Measurements from ENCODE around the gene SLC16A3. TPM values are rescaled to one million over a fixed set of nuclear protein-coding genes. Genes with fewer than 3 reads are reported as not detected.

SLC16A3 gene
- total and polyA plus RNA-seq, 2 donors (not counting 1 experiment from before 2014, with no cell fraction given) = 14.9 to 65.7 TPM

DNA sequence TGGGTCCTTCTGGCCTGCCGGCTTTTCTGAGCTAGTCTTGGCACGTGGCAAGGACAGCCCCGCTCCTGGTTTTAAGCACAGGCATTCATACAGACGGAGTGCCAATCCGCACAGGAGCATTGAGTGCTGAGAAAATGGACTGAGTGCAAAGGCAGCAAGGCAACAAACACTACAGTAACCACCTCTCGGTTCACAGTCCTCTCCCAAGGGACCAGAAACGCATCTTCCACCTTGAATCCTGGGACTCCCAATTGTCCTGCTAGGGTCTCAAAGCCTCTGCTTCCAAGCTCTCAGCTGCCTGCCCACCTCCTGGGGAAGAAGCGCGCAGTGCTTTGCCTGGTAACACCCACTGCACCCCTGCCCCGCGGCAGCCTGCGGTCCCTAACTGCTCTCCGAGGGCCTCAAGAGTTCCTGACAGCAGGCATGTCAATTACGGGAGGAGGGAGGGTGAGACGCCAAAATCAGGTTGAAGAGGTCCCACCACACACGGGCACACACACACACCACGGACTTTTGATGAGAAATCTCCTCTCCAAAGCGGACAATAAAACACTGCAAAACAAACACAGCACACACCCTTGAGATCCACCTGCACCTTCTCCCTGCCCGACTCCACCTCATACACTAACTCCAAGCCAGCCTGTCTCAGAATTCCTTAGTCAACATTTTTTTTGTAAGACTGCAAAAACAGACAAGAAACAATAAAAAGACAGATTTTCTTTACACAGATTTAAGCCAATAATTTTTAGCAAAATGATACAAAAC lies 15.0 kb downstream of the SLC16A3 start:
- Histone ChIP-seq H3K9me3 (ENCODE audit: control extremely low read depth in 1 of 3, control insufficient read depth in 2 of 3, insufficient read depth in 1 of 3, low read length in 2 of 3) (peaks cover 0 to 4% (median 0%) of the 10 kb centered on the region in 3 donors), H3K27ac (ENCODE audit: low read length in 2 of 2) (no peak overlapping the region), H2AFZ (ENCODE audit: insufficient read depth, low read depth, low read length, poor library complexity, severe bottlenecking) (no peak overlapping the region), H3K79me2 (ENCODE audit: control insufficient read depth, insufficient read depth, low read length) (peaks cover 79% of the 10 kb centered on the region), H3K4me1 (ENCODE audit: control insufficient read depth in 2 of 2, insufficient read depth in 2 of 2, low read length in 2 of 2) (peaks cover 5 to 29% of the 10 kb centered on the region in 2 donors), H3K27me3 (replicated peaks in 1 of 4; ENCODE audit: control extremely low read depth in 1 of 4, control insufficient read depth in 3 of 4, insufficient read depth in 4 of 4, low read length in 3 of 4) (no peaks in the 10 kb centered on the region), H3K9ac (ENCODE audit: low read length) (no peak overlapping the region), H4K20me1 (ENCODE audit: control insufficient read depth, insufficient read depth, low read length, poor library complexity, severe bottlenecking) (peaks cover 98% of the 10 kb centered on the region), H3K4me2 (replicated peaks; ENCODE audit: low read depth, low read length, poor library complexity, severe bottlenecking) (no peak overlapping the region), H3K4me3 (ENCODE audit: control extremely low read depth in 1 of 5, extremely low read depth in 1 of 5, insufficient read depth in 1 of 5, low read depth in 2 of 5, low read length in 4 of 5) (no peak overlapping the region), H3K36me3 (replicated peaks in 1 of 2; ENCODE audit: control extremely low read depth in 1 of 2, control insufficient read depth in 1 of 2, extremely low read depth in 1 of 2, insufficient read depth in 2 of 2, low read length in 1 of 2) (peaks cover 0 to 71% of the 10 kb centered on the region in 2 experiments)
- DNase-seq (no peak), ATAC-seq (ENCODE audit: low read depth) (no peak)
- intact Hi-C loops (cut with micrococcal nuclease) = loop anchor here (1.0 kb wide), 1 partner anchor 77 kb away; no protein-coding TSS in a partner anchor
- POLR2A ChIA-PET = no interaction called here
- H3K27me3 Mint-ChIP-seq = no peaks in the 10 kb centered on the region
- peak overlapping the region; percentile 32 for H3K27ac Mint-ChIP-seq
- 96% methylated on average over 19 of the region's 19 CpGs for WGBS (ENCODE audit: insufficient coverage)
- peaks cover 44% of the 10 kb centered on the region for H3K4me1 Mint-ChIP-seq
- no peak overlapping the region for H3K4me3 Mint-ChIP-seq
- H3K9me3 Mint-ChIP-seq (ENCODE audit: insufficient read depth) = no peaks in the 10 kb centered on the region
- TF ChIP-seq EZH2 (IDR thresholded peaks at IDR 0.05; ENCODE audit: borderline replicate concordance, insufficient read depth, low read depth, low read length, poor library complexity, severe bottlenecking) = no peak
- TF ChIP-seq, protein P1, sequence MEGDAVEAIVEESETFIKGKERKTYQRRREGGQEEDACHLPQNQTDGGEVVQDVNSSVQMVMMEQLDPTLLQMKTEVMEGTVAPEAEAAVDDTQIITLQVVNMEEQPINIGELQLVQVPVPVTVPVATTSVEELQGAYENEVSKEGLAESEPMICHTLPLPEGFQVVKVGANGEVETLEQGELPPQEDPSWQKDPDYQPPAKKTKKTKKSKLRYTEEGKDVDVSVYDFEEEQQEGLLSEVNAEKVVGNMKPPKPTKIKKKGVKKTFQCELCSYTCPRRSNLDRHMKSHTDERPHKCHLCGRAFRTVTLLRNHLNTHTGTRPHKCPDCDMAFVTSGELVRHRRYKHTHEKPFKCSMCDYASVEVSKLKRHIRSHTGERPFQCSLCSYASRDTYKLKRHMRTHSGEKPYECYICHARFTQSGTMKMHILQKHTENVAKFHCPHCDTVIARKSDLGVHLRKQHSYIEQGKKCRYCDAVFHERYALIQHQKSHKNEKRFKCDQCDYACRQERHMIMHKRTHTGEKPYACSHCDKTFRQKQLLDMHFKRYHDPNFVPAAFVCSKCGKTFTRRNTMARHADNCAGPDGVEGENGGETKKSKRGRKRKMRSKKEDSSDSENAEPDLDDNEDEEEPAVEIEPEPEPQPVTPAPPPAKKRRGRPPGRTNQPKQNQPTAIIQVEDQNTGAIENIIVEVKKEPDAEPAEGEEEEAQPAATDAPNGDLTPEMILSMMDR (IDR thresholded peaks at IDR 0.05) = no peak
- CTCF ChIA-PET = interaction anchor here (1.1 to 4.1 kb wide), 5 partner anchors 13 to 77 kb away, joined by 3 to 24 read pairs (median 12); no protein-coding TSS in a partner anchor

All from B cell (primary cell).